Smooth muscle cell (in vitro differentiated cells): ENCODE data around the gene FKBP2. TPM values are rescaled to one million over a fixed set of nuclear protein-coding genes. Genes with fewer than 3 reads are reported as not detected.
A peak's percentile ranks its signal among the peaks of the same experiment; 100 is the strongest.

Source experiments
- DNase-seq: peaks from one replicate; lab custom pipeline; 2025; ENCODE audit not compliant: unreplicated experiment; lab: John Stamatoyannopoulos, UW
- H2AFZ ChIP-seq: fragments of 200-600 bp; sonication (generic); 2 replicates; pipeline ENCODE4 v1.6.0; 2016; ENCODE audit warnings: antibody characterized with exemption, low read depth, mild to moderate bottlenecking
- H3F3A ChIP-seq: fragments of 200-600 bp; sonication (generic); 2 replicates; pipeline ENCODE4 v1.6.0; 2017; ENCODE audit warnings: antibody characterized with exemption, low read depth
- H3K27ac ChIP-seq: fragments of 200-600 bp; sonication (generic); 2 replicates; pipeline ENCODE4 v1.5.1; 2016; ENCODE audit warnings: low read depth, mild to moderate bottlenecking
- H3K27me3 ChIP-seq: fragments of 200-600 bp; sonication (generic); 2 replicates; pipeline ENCODE4 v1.6.1; 2016; ENCODE audit warnings: low read depth, mild to moderate bottlenecking
- H3K36me3 ChIP-seq: fragments of 200-600 bp; sonication (generic); 2 replicates; pipeline ENCODE4 v1.5.1; 2016; ENCODE audit warnings: low read depth
- H3K4me1 ChIP-seq: fragments of 200-600 bp; sonication (generic); 2 replicates; pipeline ENCODE4 v1.5.1; 2016; ENCODE audit warnings: low read depth
- H3K4me2 ChIP-seq: fragments of 200-600 bp; sonication (generic); 2 replicates; pipeline ENCODE4 v1.6.0; 2016; ENCODE audit warnings: mild to moderate bottlenecking
- H3K4me3 ChIP-seq: fragments of 200-600 bp; sonication (generic); 2 replicates; pipeline ENCODE4 v1.5.1; 2016; ENCODE audit warnings: mild to moderate bottlenecking
- H3K79me2 ChIP-seq: fragments of 200-600 bp; sonication (generic); 2 replicates; pipeline ENCODE4 v1.6.0; 2016; ENCODE audit warnings: low read depth, mild to moderate bottlenecking
- H3K9ac ChIP-seq: fragments of 200-600 bp; sonication (generic); 2 replicates; pipeline ENCODE4 v1.6.0; 2016; ENCODE audit warnings: low read depth
- H3K9me3 ChIP-seq: fragments of 200-600 bp; sonication (generic); replicated peaks from 2 replicates; pipeline ENCODE4 v1.5.1; 2016; ENCODE audit warnings: low read depth
- H4K20me1 ChIP-seq: fragments of 200-600 bp; sonication (generic); 2 replicates; pipeline ENCODE4 v1.6.0; 2016; ENCODE audit warnings: low read depth
- WGBS: methylation state at CpG from one replicate; pipeline ENCODE4 v1.1.7; 2016; ENCODE audit warnings: low lambda C conversion rate; 5-methylcytosine and 5-hydroxymethylcytosine counted together
- polyA plus RNA-seq: library from polyadenylated mRNA; unstranded; fragments of >200 nt; fragmentation: Nextera tagmentation; extraction: Ambion mirVana; gene quantifications from 2 replicates; pipeline ENCODE4 v1.2.1, GENCODE V29; 2016
- total RNA-seq: library from RNA; depleted of rRNA; stranded (reverse); fragments of >200 nt; gene quantifications from 2 replicates; pipeline ENCODE4 v1.2.3, GENCODE V29; 2014
- TF ChIP-seq, protein P1 (sequence below): fragments of 200-600 bp; sonication (generic); IDR thresholded peaks from 2 replicates; pipeline ENCODE4 v1.5.1; 2017; ENCODE audit warnings: borderline replicate concordance, mild to moderate bottlenecking, antibody characterized with exemption; ENCODE audit not compliant: insufficient read depth, poor library complexity, severe bottlenecking

The FKBP2 gene
- total and polyA plus RNA-seq, 2 experiments from 2014 or later = 51.3 to 231 TPM

DNA sequence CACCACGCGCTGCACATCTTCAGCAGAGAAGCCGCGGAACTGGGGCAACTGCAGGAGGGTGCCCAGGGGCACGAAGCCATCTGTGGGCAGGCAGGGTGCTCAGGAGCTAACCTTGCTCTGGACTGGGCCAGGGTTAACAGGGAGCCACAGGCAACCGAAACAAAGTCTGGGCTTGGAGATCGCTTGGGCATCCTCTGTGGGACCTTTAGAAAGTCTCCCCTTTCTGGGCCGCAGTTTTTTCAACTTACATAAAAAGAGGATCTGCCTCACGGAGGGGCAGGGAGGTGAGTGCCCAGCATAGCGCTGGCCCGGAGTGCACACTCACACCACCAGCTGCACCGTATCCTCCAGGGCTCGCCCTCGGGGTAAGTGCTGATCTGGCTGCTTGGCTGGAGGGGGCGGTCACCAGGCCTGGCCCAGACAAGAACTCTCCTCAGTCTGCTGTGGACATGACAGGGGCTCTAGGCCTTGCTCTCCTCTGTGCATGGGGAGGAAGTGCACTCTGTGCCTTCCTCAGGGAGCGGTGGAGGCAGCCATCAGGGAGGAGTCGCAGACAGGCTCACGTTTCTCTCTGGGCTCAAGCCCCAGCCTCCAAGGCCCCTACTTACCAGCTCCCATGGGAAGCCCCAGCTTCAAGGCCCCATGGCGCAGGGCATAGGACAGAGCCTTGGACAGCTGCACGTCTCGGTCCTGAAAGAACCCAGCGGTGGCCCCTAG lies 15.8 kb upstream of the FKBP2 start:
- Histone ChIP-seq H3F3A (no peaks in the 10 kb centered on the region), H2AFZ (no peak overlapping the region), H3K36me3 (no peaks in the 10 kb centered on the region), H3K9me3 (no peaks in the 10 kb centered on the region), H3K4me1 (peaks cover 16% of the 10 kb centered on the region), H3K27me3 (no peaks in the 10 kb centered on the region), H3K27ac (no peak overlapping the region), H3K4me2 (peak overlapping the region; percentile 97), H3K9ac (no peak overlapping the region), H3K4me3 (peak overlapping the region; percentile 63), H4K20me1 (no peaks in the 10 kb centered on the region), H3K79me2 (peaks cover 16% of the 10 kb centered on the region)
- DNase-seq = no peak
- 78% methylated on average over 22 of the region's 22 CpGs for WGBS
- TF ChIP-seq, protein P1, sequence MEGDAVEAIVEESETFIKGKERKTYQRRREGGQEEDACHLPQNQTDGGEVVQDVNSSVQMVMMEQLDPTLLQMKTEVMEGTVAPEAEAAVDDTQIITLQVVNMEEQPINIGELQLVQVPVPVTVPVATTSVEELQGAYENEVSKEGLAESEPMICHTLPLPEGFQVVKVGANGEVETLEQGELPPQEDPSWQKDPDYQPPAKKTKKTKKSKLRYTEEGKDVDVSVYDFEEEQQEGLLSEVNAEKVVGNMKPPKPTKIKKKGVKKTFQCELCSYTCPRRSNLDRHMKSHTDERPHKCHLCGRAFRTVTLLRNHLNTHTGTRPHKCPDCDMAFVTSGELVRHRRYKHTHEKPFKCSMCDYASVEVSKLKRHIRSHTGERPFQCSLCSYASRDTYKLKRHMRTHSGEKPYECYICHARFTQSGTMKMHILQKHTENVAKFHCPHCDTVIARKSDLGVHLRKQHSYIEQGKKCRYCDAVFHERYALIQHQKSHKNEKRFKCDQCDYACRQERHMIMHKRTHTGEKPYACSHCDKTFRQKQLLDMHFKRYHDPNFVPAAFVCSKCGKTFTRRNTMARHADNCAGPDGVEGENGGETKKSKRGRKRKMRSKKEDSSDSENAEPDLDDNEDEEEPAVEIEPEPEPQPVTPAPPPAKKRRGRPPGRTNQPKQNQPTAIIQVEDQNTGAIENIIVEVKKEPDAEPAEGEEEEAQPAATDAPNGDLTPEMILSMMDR = no peak

DNA sequence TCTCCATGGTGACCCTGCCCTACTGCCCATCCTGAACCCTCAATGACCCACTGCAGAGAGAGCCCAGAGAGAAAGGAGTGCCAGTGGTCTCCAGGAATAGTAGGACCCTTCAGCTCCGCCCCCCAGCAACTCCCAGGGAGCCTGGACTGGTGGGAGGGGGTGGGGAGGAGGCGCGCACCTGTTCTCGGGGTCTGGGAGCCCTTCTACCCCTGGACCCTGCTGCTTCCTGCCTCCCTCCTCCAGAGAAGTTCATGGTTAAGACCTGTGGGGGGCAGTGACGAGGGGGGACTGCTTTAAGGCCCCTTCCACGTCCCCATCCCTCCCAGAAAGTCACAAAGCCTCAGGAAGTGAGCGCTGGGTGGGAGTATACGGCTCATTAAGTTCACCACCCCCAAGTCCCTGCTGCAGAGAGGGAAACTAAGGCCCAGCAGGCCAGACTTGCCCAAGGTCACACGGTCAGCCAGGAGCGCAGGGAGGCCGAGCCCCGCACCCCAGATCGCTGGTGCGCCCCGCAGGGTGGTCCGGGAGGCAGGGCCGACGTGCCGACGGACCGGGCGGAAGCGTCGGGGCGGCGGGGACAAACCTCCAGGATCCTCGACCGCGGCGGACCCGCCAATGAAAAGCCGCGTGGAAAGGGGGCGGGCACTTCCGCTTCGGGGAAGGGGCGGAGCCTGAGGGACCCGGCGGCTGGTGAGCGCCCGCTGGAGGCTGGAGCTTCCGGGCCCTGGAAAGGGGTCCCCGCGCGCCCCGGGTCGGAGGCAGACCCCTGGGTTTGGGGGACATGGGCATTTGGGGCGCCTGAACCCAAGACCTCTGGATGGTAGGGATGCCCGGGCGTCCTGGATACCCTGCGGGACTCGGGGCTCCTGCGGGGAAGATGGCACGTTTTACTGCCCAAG lies 15.0 kb upstream of the FKBP2 start, which contains the start of the genes NUDT22 and TRPT1:
NUDT22 (plus strand) TSS at position 667 of the 899 bp plus-strand sequence. CDS start 379 bp downstream, outside the sequence.
TRPT1 (minus strand) TSS at position 579 of the 899 bp plus-strand sequence; CDS start at position 253, 326 bp downstream.
- Histone ChIP-seq H3K9ac (peak within 1 kb of the TSS; percentile 61), H2AFZ (no peak within 1 kb of the TSS), H3K36me3 (no peaks in the 10 kb centered on the region), H3K9me3 (no peaks in the 10 kb centered on the region), H3F3A (no peaks in the 10 kb centered on the region), H3K27ac (no peak within 1 kb of the TSS), H3K27me3 (no peaks in the 10 kb centered on the region), H3K4me3 (peak within 1 kb of the TSS; percentile 63), H3K4me2 (peak within 1 kb of the TSS; percentile 97), H3K79me2 (peaks cover 16% of the 10 kb centered on the region), H4K20me1 (no peaks in the 10 kb centered on the region), H3K4me1 (peaks cover 17% of the 10 kb centered on the region)
- DNase-seq = peak; percentile 75
- 4% methylated on average over 40 of the region's 54 CpGs for WGBS
- TF ChIP-seq, protein P1 = peak; percentile 25

DNA sequence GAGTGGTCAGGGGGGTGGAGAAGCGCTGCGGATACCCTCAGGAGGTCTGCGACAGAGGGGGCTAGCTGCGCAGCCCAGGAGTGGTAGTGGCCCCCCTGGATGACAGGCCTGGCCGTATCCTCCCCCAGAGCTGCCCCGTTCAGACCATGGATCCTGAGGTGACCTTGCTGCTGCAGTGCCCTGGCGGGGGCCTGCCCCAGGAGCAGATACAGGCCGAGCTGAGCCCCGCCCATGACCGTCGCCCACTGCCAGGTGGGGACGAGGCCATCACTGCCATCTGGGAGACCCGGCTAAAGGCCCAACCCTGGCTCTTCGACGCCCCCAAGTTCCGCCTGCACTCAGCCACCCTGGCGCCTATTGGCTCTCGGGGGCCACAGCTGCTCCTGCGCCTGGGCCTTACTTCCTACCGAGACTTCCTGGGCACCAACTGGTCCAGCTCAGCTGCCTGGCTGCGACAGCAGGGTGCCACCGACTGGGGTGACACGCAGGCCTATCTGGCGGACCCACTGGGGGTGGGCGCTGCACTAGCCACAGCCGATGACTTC lies 14.3 kb upstream of the FKBP2 start:
- H2AFZ ChIP-seq = no peak overlapping the region
- WGBS = 32% methylated on average over 23 of the region's 26 CpGs

More for the DNA sequence above, 14.3 kb upstream of the FKBP2 start:
- no peaks in the 10 kb centered on the region for H3K36me3 ChIP-seq
- no peak overlapping the region for H3K27ac ChIP-seq
- H4K20me1 ChIP-seq = no peaks in the 10 kb centered on the region
- TF ChIP-seq, protein P1 = no peak
- H3K79me2 ChIP-seq = peaks cover 19% of the 10 kb centered on the region
- H3K4me3 ChIP-seq = peak overlapping the region; percentile 63
- H3K4me2 ChIP-seq = peak overlapping the region; percentile 97
- H3F3A ChIP-seq = no peaks in the 10 kb centered on the region
- H3K9me3 ChIP-seq = no peaks in the 10 kb centered on the region
- H3K9ac ChIP-seq = peak overlapping the region; percentile 61
- H3K27me3 ChIP-seq = no peaks in the 10 kb centered on the region
- DNase-seq = no peak
- H3K4me1 ChIP-seq = peaks cover 19% of the 10 kb centered on the region
